ENCODE measurements around the gene CARS1. TPM values are rescaled to one million over a fixed set of nuclear protein-coding genes. Genes with fewer than 3 reads are reported as not detected.

CARS1 gene
- total and polyA plus RNA-seq, 10 of the 15 experiments (the other 5 are each of a cell fraction or from before 2014, with no cell fraction given), result 7.8 to 60.6 (median 45.7) TPM

DNA sequence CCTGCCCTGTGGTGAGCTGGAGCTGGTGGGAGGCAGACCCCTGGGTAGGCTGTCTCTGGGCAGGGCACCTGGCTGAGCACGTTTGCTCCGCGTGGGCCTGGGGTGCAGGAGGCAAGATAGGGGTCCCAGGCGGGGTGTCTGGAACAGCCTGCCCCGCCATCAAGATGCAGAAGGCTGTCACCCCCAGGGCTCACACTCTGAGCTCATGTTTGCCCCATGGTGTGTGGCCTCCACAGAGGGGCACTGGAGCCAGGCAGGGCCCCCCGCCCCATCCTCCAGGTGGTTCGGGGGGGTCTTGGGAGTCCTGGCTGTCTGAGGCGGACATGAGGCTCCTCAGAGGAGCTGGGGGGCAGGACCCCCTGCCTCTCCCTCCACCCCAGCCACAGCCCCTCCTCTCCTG, 28.9 kb upstream of the CARS1 start:
- no peak for TF ChIP-seq POLR2AphosphoS5 (IDR thresholded peaks at IDR 0.05; ENCODE audit: low read length)
- ATAC-seq (no peak), DNase-seq (ENCODE audit: low read depth, low spot score) (no peak), FAIRE-seq (no peak)
- Histone ChIP-seq H3K9me3 (replicated peaks; ENCODE audit: control insufficient read depth, insufficient read depth, low read length) (no peaks in the 10 kb centered on the region), H3K27ac (ENCODE audit: control insufficient read depth, insufficient read depth) (no peak overlapping the region), H4K20me1 (ENCODE audit: control insufficient read depth, insufficient read depth) (no peaks in the 10 kb centered on the region), H3K79me2 (ENCODE audit: control insufficient read depth, insufficient read depth, low read length) (no peaks in the 10 kb centered on the region), H3K36me3 (ENCODE audit: control insufficient read depth in 2 of 2, insufficient read depth in 2 of 2, low read length in 1 of 2) (no peaks in the 10 kb centered on the region), H3K4me1 (ENCODE audit: control insufficient read depth, insufficient read depth, low read length) (no peaks in the 10 kb centered on the region), H3K27me3 (replicated peaks in 1 of 2; ENCODE audit: control insufficient read depth in 2 of 2, insufficient read depth in 2 of 2, low read length in 1 of 2) (no peaks in the 10 kb centered on the region), H3K4me2 (ENCODE audit: control insufficient read depth, insufficient read depth) (no peak overlapping the region), H2AFZ (ENCODE audit: control insufficient read depth, low read depth, low read length) (no peak overlapping the region), H3K9ac (ENCODE audit: control insufficient read depth, insufficient read depth, low read length) (no peak overlapping the region), H3K4me3 (no peak overlapping the region)
- BruUV-seq (replicated peaks), result no TSS peak
- in situ Hi-C loops (cut with MboI), result no loop called here
- intact Hi-C loops (cut with micrococcal nuclease; ENCODE audit: unreplicated experiment), result no loop called here
- SMC1A ChIA-PET (ENCODE audit: uncharacterized antibody, unreplicated experiment), result interaction anchor here (1.8 kb wide), 1 partner anchor 97 kb away, joined by 6 read pairs; no protein-coding TSS in a partner anchor
- CTCF ChIA-PET, result interaction anchor here (1.8 kb wide), 1 partner anchor 36 kb away, joined by 5 read pairs; no protein-coding TSS in a partner anchor
- POLR2A ChIA-PET, result no interaction called here
- WGBS (ENCODE audit: insufficient coverage, insufficient replicate concordance, low lambda C conversion rate, missing lambda C conversion rate), result 55% methylated on average over 8 of the region's 8 CpGs
- RAD21 ChIA-PET (ENCODE audit: unreplicated experiment), result interaction anchor here (1.6 kb wide), 1 partner anchor 37 kb away, joined by 6 read pairs; no protein-coding TSS in a partner anchor

DNA sequence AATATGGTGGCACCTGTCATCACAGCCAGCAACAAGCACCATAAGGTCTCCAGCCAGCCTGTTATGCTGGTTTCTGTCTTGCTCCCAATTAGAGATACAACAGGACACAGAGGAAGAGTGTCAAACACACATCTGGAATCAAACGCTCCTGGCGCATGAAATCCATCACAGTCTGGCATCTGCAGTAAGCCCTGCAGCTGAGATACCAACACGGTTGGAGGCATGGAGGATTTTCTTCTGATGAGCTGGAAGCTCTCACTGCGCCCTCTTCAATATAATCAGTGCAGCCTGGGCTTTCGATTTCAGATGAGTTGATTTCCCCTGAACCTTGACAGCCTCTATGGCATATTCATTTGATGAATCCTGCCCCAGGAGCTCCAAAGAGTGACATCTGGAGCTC, 27.8 kb upstream of the CARS1 start:
- in situ Hi-C loops (cut with MboI), result no loop called here
- H3K27me3 ChIP-seq (replicated peaks in 1 of 2; ENCODE audit: control insufficient read depth in 2 of 2, insufficient read depth in 2 of 2, low read length in 1 of 2), result no peaks in the 10 kb centered on the region
- H3K27ac ChIP-seq (ENCODE audit: control insufficient read depth, insufficient read depth), result no peak overlapping the region
- no peak for DNase-seq (ENCODE audit: low read depth, low spot score)
- no peak overlapping the region for H3K9ac ChIP-seq (ENCODE audit: control insufficient read depth, insufficient read depth, low read length)
- RAD21 ChIA-PET (ENCODE audit: unreplicated experiment), result interaction anchor here (1.6 kb wide), 1 partner anchor 36 kb away, joined by 6 read pairs; no protein-coding TSS in a partner anchor
- SMC1A ChIA-PET (ENCODE audit: uncharacterized antibody, unreplicated experiment), result interaction anchor here (0.8 to 1.8 kb wide), 3 partner anchors 35 to 129 kb away, joined by 3 to 7 read pairs (median 6); no protein-coding TSS in a partner anchor
- no peaks in the 10 kb centered on the region for H3K4me1 ChIP-seq (ENCODE audit: control insufficient read depth, insufficient read depth, low read length)
- no peak for FAIRE-seq
- CTCF ChIA-PET, result interaction anchor here (1.1 to 1.8 kb wide), 3 partner anchors 35 to 552 kb away, joined by 3 to 5 read pairs (median 4); no protein-coding TSS in a partner anchor
- no peaks in the 10 kb centered on the region for H3K79me2 ChIP-seq (ENCODE audit: control insufficient read depth, insufficient read depth, low read length)
- intact Hi-C loops (cut with micrococcal nuclease; ENCODE audit: unreplicated experiment), result no loop called here
- ATAC-seq, result no peak
- no peak overlapping the region for H3K4me3 ChIP-seq
- H3K36me3 ChIP-seq (ENCODE audit: control insufficient read depth in 2 of 2, insufficient read depth in 2 of 2, low read length in 1 of 2), result no peaks in the 10 kb centered on the region
- POLR2A ChIA-PET, result no interaction called here
- 51% methylated on average over 5 of the region's 5 CpGs for WGBS (ENCODE audit: insufficient coverage, insufficient replicate concordance, low lambda C conversion rate, missing lambda C conversion rate)
- BruUV-seq (replicated peaks), result no TSS peak
- H3K9me3 ChIP-seq (replicated peaks; ENCODE audit: control insufficient read depth, insufficient read depth, low read length), result no peaks in the 10 kb centered on the region
- H4K20me1 ChIP-seq (ENCODE audit: control insufficient read depth, insufficient read depth), result no peaks in the 10 kb centered on the region
- H3K4me2 ChIP-seq (ENCODE audit: control insufficient read depth, insufficient read depth), result no peak overlapping the region
- H2AFZ ChIP-seq (ENCODE audit: control insufficient read depth, low read depth, low read length), result no peak overlapping the region
- TF ChIP-seq, protein P1, sequence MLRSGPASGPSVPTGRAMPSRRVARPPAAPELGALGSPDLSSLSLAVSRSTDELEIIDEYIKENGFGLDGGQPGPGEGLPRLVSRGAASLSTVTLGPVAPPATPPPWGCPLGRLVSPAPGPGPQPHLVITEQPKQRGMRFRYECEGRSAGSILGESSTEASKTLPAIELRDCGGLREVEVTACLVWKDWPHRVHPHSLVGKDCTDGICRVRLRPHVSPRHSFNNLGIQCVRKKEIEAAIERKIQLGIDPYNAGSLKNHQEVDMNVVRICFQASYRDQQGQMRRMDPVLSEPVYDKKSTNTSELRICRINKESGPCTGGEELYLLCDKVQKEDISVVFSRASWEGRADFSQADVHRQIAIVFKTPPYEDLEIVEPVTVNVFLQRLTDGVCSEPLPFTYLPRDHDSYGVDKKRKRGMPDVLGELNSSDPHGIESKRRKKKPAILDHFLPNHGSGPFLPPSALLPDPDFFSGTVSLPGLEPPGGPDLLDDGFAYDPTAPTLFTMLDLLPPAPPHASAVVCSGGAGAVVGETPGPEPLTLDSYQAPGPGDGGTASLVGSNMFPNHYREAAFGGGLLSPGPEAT (IDR thresholded peaks at IDR 0.05; ENCODE audit: low read depth), result no peak
- no peak for TF ChIP-seq KAT2A (conservative IDR thresholded peaks at IDR 0.05; ENCODE audit: control insufficient read depth, low read depth, low read length)
- TF ChIP-seq ETV6 (conservative IDR thresholded peaks at IDR 0.05 in 1 of 2, IDR thresholded peaks at IDR 0.05 in 1 of 2; ENCODE audit: borderline replicate concordance in 1 of 2, low read depth in 1 of 2), result no peak
- TF ChIP-seq ATF7 (IDR thresholded peaks at IDR 0.05; ENCODE audit: low read depth), result no peak
- TF ChIP-seq, protein P2, sequence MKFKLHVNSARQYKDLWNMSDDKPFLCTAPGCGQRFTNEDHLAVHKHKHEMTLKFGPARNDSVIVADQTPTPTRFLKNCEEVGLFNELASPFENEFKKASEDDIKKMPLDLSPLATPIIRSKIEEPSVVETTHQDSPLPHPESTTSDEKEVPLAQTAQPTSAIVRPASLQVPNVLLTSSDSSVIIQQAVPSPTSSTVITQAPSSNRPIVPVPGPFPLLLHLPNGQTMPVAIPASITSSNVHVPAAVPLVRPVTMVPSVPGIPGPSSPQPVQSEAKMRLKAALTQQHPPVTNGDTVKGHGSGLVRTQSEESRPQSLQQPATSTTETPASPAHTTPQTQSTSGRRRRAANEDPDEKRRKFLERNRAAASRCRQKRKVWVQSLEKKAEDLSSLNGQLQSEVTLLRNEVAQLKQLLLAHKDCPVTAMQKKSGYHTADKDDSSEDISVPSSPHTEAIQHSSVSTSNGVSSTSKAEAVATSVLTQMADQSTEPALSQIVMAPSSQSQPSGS (IDR thresholded peaks at IDR 0.05; ENCODE audit: low read length), result no peak
- TF ChIP-seq, protein P3, sequence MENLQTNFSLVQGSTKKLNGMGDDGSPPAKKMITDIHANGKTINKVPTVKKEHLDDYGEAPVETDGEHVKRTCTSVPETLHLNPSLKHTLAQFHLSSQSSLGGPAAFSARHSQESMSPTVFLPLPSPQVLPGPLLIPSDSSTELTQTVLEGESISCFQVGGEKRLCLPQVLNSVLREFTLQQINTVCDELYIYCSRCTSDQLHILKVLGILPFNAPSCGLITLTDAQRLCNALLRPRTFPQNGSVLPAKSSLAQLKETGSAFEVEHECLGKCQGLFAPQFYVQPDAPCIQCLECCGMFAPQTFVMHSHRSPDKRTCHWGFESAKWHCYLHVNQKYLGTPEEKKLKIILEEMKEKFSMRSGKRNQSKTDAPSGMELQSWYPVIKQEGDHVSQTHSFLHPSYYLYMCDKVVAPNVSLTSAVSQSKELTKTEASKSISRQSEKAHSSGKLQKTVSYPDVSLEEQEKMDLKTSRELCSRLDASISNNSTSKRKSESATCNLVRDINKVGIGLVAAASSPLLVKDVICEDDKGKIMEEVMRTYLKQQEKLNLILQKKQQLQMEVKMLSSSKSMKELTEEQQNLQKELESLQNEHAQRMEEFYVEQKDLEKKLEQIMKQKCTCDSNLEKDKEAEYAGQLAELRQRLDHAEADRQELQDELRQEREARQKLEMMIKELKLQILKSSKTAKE (IDR thresholded peaks at IDR 0.05; ENCODE audit: low read depth, poor library complexity, severe bottlenecking), result no peak

Measured in GM12878 (cell line).